Uterus (tissue), 4 donors: ENCODE data around the gene NCAPG. TPM values are rescaled to one million over a fixed set of nuclear protein-coding genes. Genes with fewer than 3 reads are reported as not detected.

Source experiments
- DNase-seq, 2 donors: peaks; one replicate each; pipeline ENCODE4 v3.0.0-alpha.2; 2019 to 2020
- H3K27ac ChIP-seq, 2 donors: fragments of 200-600 bp; sonication (generic); 1 replicate in 1 of 2; 2 replicates in 1 of 2; pipeline ENCODE4 v1.5.1; 2016 to 2018
- H3K27me3 ChIP-seq, 2 donors: fragments of 200-600 bp; sonication (generic); one replicate each; pipeline ENCODE4 v1.5.1; 2018 to 2019; ENCODE audit warnings: control low read depth in 1 of 2
- H3K36me3 ChIP-seq, 2 donors: fragments of 200-600 bp; sonication (generic); one replicate each; pipeline ENCODE4 v1.5.1; 2019; ENCODE audit warnings: control low read depth in 1 of 2
- H3K4me1 ChIP-seq, 2 donors: fragments of 200-600 bp; sonication (generic); one replicate each; pipeline ENCODE4 v1.5.1; 2018 to 2019; ENCODE audit warnings: control low read depth in 1 of 2
- H3K4me3 ChIP-seq, 2 donors: fragments of 200-600 bp; sonication (generic); 1 replicate in 1 of 2; 2 replicates in 1 of 2; pipeline ENCODE4 v1.5.1; 2018 to 2019; ENCODE audit warnings: mild to moderate bottlenecking in 1 of 2
- H3K9me3 ChIP-seq, 2 donors: fragments of 200-600 bp; sonication (generic); one replicate each; pipeline ENCODE4 v1.5.1; 2019; ENCODE audit warnings: control low read depth in 1 of 2
- CTCF ChIP-seq, 4 experiments: fragments of 200-600 bp in 2 of 4; fragments of 450-650 bp in 2 of 4; sonication (generic) in 2 of 4; IDR thresholded peaks; one replicate each; pipeline ENCODE4 v1.5.1; 2016 to 2019; ENCODE audit warnings: antibody characterized with exemption in 4 of 4, mild to moderate bottlenecking in 2 of 4, moderate library complexity in 1 of 4
- POLR2A ChIP-seq, 2 donors: fragments of 450-650 bp; IDR thresholded peaks; one replicate each; pipeline ENCODE4 v1.6.1; 2016; ENCODE audit warnings: antibody characterized with exemption in 2 of 2, mild to moderate bottlenecking in 1 of 2, moderate library complexity in 1 of 2
- intact Hi-C: fragments of 100-400 bp; cut with DNase I; formaldehyde crosslinking; loops from one replicate; pipeline ENCODE4 v1.15.1; 2023; ENCODE audit warnings: low total_unique reads
- total RNA-seq, 4 donors: library from RNA; depleted of rRNA in 3 of 4; stranded (reverse); fragments of >200 nt in 3 of 4; gene quantifications; one replicate each; pipeline versions ENCODE4 v1.1.0 to v1.2.4, GENCODE V29; 2014 to 2023
- donor health status: DM: yes; HTN: yes; CAD: no.

The NCAPG gene
- total RNA-seq, 4 donors from 2014 or later = 2.9 to 36.2 TPM; not detected in 2

GRCh38 chr4:17811078-17811603, 362 bp downstream of the NCAPG start:
- H3K4me1 ChIP-seq = peaks cover 9 to 10% of the 10 kb centered on the region in 2 donors
- peak overlapping the region in 1 of 2 donors; percentile 96 for H3K27ac ChIP-seq
- TF ChIP-seq CTCF (IDR thresholded peaks at IDR 0.05) (no peak), POLR2A (IDR thresholded peaks at IDR 0.05) (no peak)
- no peaks in the 10 kb centered on the region for H3K27me3 ChIP-seq
- peak in 1 of 2 donors; percentile 23 for DNase-seq
- H3K9me3 ChIP-seq = no peaks in the 10 kb centered on the region
- peak overlapping the region; percentile 76 to 87 for H3K4me3 ChIP-seq
- no peaks in the 10 kb centered on the region for H3K36me3 ChIP-seq
- intact Hi-C loops = no loop called here

DNA sequence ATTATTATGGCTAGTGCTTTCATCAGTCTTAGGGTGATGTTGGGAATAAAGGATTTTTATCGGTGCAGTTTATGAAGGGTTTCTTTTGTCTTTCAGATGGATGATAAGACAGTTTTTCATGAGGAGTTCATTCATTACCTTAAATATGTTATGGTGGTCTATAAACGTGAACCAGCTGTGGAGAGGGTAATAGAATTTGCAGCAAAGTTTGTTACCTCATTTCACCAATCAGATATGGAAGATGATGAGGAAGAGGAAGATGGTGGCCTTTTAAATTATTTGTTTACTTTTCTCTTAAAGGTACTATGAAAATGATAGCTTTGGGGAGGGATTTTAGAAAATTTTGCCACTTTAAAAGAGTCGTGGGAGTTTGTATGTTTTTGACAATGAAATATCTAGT, 1.3 kb downstream of the NCAPG start:
- Histone ChIP-seq H3K4me3 (no peak overlapping the region), H3K9me3 (no peaks in the 10 kb centered on the region), H3K36me3 (no peaks in the 10 kb centered on the region), H3K27ac (no peak overlapping the region), H3K4me1 (peaks cover 9 to 10% of the 10 kb centered on the region in 2 donors), H3K27me3 (no peaks in the 10 kb centered on the region)
- intact Hi-C loops = no loop called here
- DNase-seq = no peak
- TF ChIP-seq CTCF (IDR thresholded peaks at IDR 0.05) (no peak), POLR2A (IDR thresholded peaks at IDR 0.05) (no peak)

DNA sequence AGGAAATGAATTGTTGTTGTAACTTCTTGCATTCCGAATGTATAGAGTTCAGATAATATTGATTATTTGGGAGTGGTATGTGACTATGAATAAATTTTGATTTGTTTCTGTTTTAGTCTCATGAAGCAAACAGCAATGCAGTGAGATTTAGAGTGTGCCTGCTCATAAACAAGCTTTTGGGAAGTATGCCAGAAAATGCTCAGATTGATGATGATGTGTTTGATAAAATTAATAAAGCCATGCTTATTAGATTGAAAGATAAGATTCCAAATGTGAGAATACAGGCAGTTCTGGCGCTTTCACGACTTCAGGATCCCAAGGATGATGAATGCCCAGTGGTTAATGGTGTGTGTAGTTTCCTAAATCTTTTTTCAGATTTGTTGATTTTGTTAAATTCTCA, 2.0 kb downstream of the NCAPG start:
- intact Hi-C loops = no loop called here
- DNase-seq = no peak
- TF ChIP-seq CTCF (IDR thresholded peaks at IDR 0.05) (no peak), POLR2A (IDR thresholded peaks at IDR 0.05) (no peak)

DNA sequence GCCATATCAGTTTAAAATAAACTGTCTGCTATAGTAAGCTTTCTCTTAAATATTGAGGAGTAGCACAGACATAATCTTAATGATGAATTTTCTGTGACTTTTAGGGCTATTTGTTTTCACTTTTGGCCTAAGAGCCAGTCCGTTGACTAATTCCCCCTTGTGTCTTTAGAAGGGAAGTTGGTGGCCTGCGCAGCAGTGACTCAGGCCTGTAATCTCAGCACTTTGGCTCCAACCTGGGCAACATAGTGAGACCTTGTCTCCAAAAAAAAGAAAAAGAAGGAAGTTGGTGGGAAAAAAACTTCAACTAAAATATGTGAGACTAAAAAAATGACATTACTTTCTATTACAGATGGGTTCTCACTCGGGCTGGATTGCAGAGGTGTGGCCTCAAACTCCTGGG, 3.4 kb downstream of the NCAPG start:
- H3K27ac ChIP-seq = no peak overlapping the region
- no peaks in the 10 kb centered on the region for H3K27me3 ChIP-seq
- peaks cover 0 to 4% of the 10 kb centered on the region in 2 donors for H3K4me1 ChIP-seq
- TF ChIP-seq POLR2A (IDR thresholded peaks at IDR 0.05) (no peak), CTCF (IDR thresholded peaks at IDR 0.05) (no peak)
- H3K4me3 ChIP-seq = no peak overlapping the region
- no peak for DNase-seq
- H3K9me3 ChIP-seq = no peaks in the 10 kb centered on the region
- intact Hi-C loops = no loop called here
- no peaks in the 10 kb centered on the region for H3K36me3 ChIP-seq

More for the DNA sequence above, 2.0 kb downstream of the NCAPG start:
- H3K4me1 ChIP-seq = peaks cover 5 to 10% of the 10 kb centered on the region in 2 donors
- H3K4me3 ChIP-seq = no peak overlapping the region
- no peaks in the 10 kb centered on the region for H3K9me3 ChIP-seq
- H3K27ac ChIP-seq = no peak overlapping the region
- no peaks in the 10 kb centered on the region for H3K36me3 ChIP-seq
- no peaks in the 10 kb centered on the region for H3K27me3 ChIP-seq

DNA sequence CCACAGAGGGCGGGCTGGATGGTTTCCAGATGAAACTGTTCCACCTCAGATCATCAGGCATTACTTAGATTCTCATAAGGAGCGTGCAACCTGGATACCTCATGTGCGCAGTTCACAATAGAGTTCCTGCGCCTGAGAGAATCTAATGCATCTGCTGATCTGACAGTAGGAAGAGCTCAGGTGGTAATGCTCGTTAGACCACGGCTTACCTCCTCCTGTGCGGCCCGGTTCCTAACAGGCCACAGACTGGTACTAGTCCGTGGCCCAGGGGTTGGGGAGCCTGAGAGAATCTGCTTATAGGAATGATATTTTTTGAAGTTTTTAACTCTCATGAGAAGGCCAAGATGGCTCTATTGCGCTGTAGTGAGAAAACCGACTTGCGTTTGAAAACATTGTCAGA, 5.4 kb downstream of the NCAPG start:
- DNase-seq = no peak

More for the DNA sequence above, 5.4 kb downstream of the NCAPG start:
- peaks cover 0 to 1% of the 10 kb centered on the region in 2 donors for H3K4me1 ChIP-seq
- no peaks in the 10 kb centered on the region for H3K36me3 ChIP-seq
- no peak overlapping the region for H3K4me3 ChIP-seq
- intact Hi-C loops = no loop called here
- H3K9me3 ChIP-seq = no peaks in the 10 kb centered on the region
- H3K27ac ChIP-seq = no peak overlapping the region
- TF ChIP-seq CTCF (IDR thresholded peaks at IDR 0.05) (no peak), POLR2A (IDR thresholded peaks at IDR 0.05) (no peak)
- H3K27me3 ChIP-seq = no peaks in the 10 kb centered on the region
